HEK293 (cell line): ENCODE results near the gene RAB7B.

Source experiments
- CTCF ChIA-PET: fragments of 350-600 bp; formaldehyde crosslinking; extraction: SDS; loops from one replicate; lab custom pipeline; 2021; ENCODE audit warnings: antibody characterized with exemption; lab: Yijun Ruan, JAX
- POLR2A ChIA-PET: fragments of 300-600 bp; formaldehyde crosslinking; extraction: SDS; loops from one replicate; lab custom pipeline; 2020; ENCODE audit warnings: antibody characterized with exemption, inconsistent platforms; lab: Yijun Ruan, JAX
- H3K27ac ChIP-seq: fragments of 200-500 bp; sonication (Bioruptor generic); 2 replicates; pipeline ENCODE4 v1.5.1; 2014; ENCODE audit warnings: low read depth, low read length, control low read depth, inconsistent platforms; ENCODE audit errors: extremely low read depth
- H3K36me3 ChIP-seq, 2 experiments: fragments of 200-500 bp in 1 of 2; sonication (Bioruptor generic) in 1 of 2; 1 replicate in 1 of 2; 2 replicates in 1 of 2; pipeline ENCODE4 v1.5.1; 2014 to 2017; ENCODE audit warnings: inconsistent platforms in 2 of 2, low read length in 2 of 2; ENCODE audit not compliant: control insufficient read depth in 2 of 2, insufficient read depth in 1 of 2
- H3K4me1 ChIP-seq: fragments of 200-500 bp; sonication (Bioruptor generic); 2 replicates; pipeline ENCODE4 v1.5.1; 2014; ENCODE audit warnings: mild to moderate bottlenecking, low read length, inconsistent platforms; ENCODE audit not compliant: control insufficient read depth, insufficient read depth
- H3K4me3 ChIP-seq: 2 replicates; pipeline ENCODE4 v1.5.1; 2011; ENCODE audit warnings: low read depth, mild to moderate bottlenecking, control low read depth, low read length, moderate library complexity
- H3K9me3 ChIP-seq: fragments of 200-500 bp; sonication (Bioruptor generic); 2 replicates; pipeline ENCODE4 v1.5.1; 2014; ENCODE audit warnings: low read depth, low read length, inconsistent platforms; ENCODE audit not compliant: control insufficient read depth, insufficient read depth
- GLI2 ChIP-seq: fragments of 450-650 bp; formaldehyde crosslinking; IDR thresholded peaks from 2 replicates; pipeline ENCODE4; 2017; ENCODE audit warnings: missing biosample characterization, missing genetic modification characterization, low read depth, borderline replicate concordance
- HOXA7 ChIP-seq: sonication (generic); formaldehyde crosslinking; IDR thresholded peaks from 2 replicates; pipeline ENCODE4 v1.8.1; 2022; ENCODE audit warnings: missing genetic modification reagents, borderline replicate concordance
- HOXD13 ChIP-seq: sonication (generic); formaldehyde crosslinking; IDR thresholded peaks from 2 replicates; pipeline ENCODE4 v1.8.0; 2022; ENCODE audit warnings: missing genetic modification reagents, borderline replicate concordance
- PRDM1 ChIP-seq: fragments of 450-650 bp; formaldehyde crosslinking; IDR thresholded peaks from 2 replicates; pipeline ENCODE4; 2016; ENCODE audit warnings: missing biosample characterization, missing genetic modification characterization
- SCRT2 ChIP-seq: fragments of 450-650 bp; formaldehyde crosslinking; IDR thresholded peaks from 2 replicates; pipeline ENCODE4 v1.5.1; 2016; ENCODE audit warnings: missing biosample characterization, missing genetic modification characterization
- ZBTB17 ChIP-seq: fragments of 450-650 bp; formaldehyde crosslinking; IDR thresholded peaks from 2 replicates; pipeline ENCODE4 v1.5.1; 2016; ENCODE audit warnings: missing biosample characterization, missing genetic modification characterization
- ZFHX2 ChIP-seq: fragments of 450-650 bp; formaldehyde crosslinking; conservative IDR thresholded peaks from 2 replicates; pipeline ENCODE4 v1.5.1; 2016; ENCODE audit warnings: missing biosample characterization, missing genetic modification characterization
- ZIC2 ChIP-seq: fragments of 450-650 bp; formaldehyde crosslinking; IDR thresholded peaks from 2 replicates; pipeline ENCODE4 v1.5.1; 2016; ENCODE audit warnings: missing biosample characterization, missing genetic modification characterization
- ZNF140 ChIP-seq: fragments of 450-650 bp; formaldehyde crosslinking; IDR thresholded peaks from 2 replicates; pipeline ENCODE4 v1.5.1; 2016; ENCODE audit warnings: missing biosample characterization, missing genetic modification characterization
- ZNF169 ChIP-seq: fragments of 450-650 bp; formaldehyde crosslinking; IDR thresholded peaks from 2 replicates; pipeline ENCODE4 v1.5.1; 2016; ENCODE audit warnings: missing biosample characterization, missing genetic modification characterization
- ZNF184 ChIP-seq: fragments of 450-650 bp; IDR thresholded peaks from 2 replicates; pipeline ENCODE4 v1.5.1; 2018; ENCODE audit warnings: missing biosample characterization, mild to moderate bottlenecking, missing genetic modification characterization
- ZNF2 ChIP-seq: fragments of 450-650 bp; formaldehyde crosslinking; IDR thresholded peaks from 2 replicates; pipeline ENCODE4 v1.5.1; 2016; ENCODE audit warnings: missing biosample characterization, missing genetic modification characterization
- ZNF23 ChIP-seq: fragments of 450-650 bp; formaldehyde crosslinking; IDR thresholded peaks from 2 replicates; pipeline ENCODE4 v1.5.1; 2016; ENCODE audit warnings: missing biosample characterization, missing genetic modification characterization, borderline replicate concordance
- ZNF324 ChIP-seq: fragments of 450-650 bp; formaldehyde crosslinking; IDR thresholded peaks from 2 replicates; pipeline ENCODE4 v1.5.1; 2016; ENCODE audit warnings: missing biosample characterization, missing genetic modification characterization
- ZNF350 ChIP-seq: fragments of 450-650 bp; formaldehyde crosslinking; IDR thresholded peaks from 2 replicates; pipeline ENCODE4 v1.5.0; 2017; ENCODE audit warnings: missing biosample characterization, mild to moderate bottlenecking, missing genetic modification characterization
- ZNF366 ChIP-seq: fragments of 450-650 bp; formaldehyde crosslinking; conservative IDR thresholded peaks from 2 replicates; pipeline ENCODE4 v1.5.1; 2016; ENCODE audit warnings: missing biosample characterization, missing genetic modification characterization
- ZNF394 ChIP-seq: fragments of 450-650 bp; formaldehyde crosslinking; IDR thresholded peaks from 2 replicates; pipeline ENCODE4 v1.5.1; 2016; ENCODE audit warnings: missing biosample characterization, missing genetic modification characterization, mild to moderate bottlenecking, moderate library complexity, borderline replicate concordance
- ZNF549 ChIP-seq: fragments of 450-650 bp; IDR thresholded peaks from 2 replicates; pipeline ENCODE4 v1.5.1; 2018; ENCODE audit warnings: missing biosample characterization, missing genetic modification characterization, mild to moderate bottlenecking, inconsistent platforms, moderate library complexity
- ZNF558 ChIP-seq: fragments of 450-650 bp; formaldehyde crosslinking; IDR thresholded peaks from 2 replicates; pipeline ENCODE4 v1.5.1; 2016; ENCODE audit warnings: missing biosample characterization, missing genetic modification characterization
- ZNF654 ChIP-seq: fragments of 450-650 bp; formaldehyde crosslinking; IDR thresholded peaks from 2 replicates; pipeline ENCODE4 v1.5.1; 2016; ENCODE audit warnings: low read depth, missing biosample characterization, missing genetic modification characterization
- ZNF660 ChIP-seq: fragments of 450-650 bp; IDR thresholded peaks from 2 replicates; pipeline ENCODE4 v1.5.1; 2018; ENCODE audit warnings: missing biosample characterization, mild to moderate bottlenecking, missing genetic modification characterization
- ZNF664 ChIP-seq: fragments of 450-650 bp; formaldehyde crosslinking; IDR thresholded peaks from 2 replicates; pipeline ENCODE4 v1.5.1; 2016; ENCODE audit warnings: missing biosample characterization, missing genetic modification characterization
- ZNF830 ChIP-seq: fragments of 450-650 bp; IDR thresholded peaks from 2 replicates; pipeline ENCODE4 v1.5.0; 2018; ENCODE audit warnings: missing biosample characterization, missing genetic modification characterization, low read depth, mild to moderate bottlenecking, moderate library complexity
- TF ChIP-seq, protein P1 (sequence below): fragments of 450-650 bp; formaldehyde crosslinking; IDR thresholded peaks from 2 replicates; pipeline ENCODE4 v1.5.1; 2016; ENCODE audit warnings: missing biosample characterization, missing genetic modification characterization
- TF ChIP-seq, protein P2 (sequence below): fragments of 450-650 bp; formaldehyde crosslinking; IDR thresholded peaks from 2 replicates; pipeline ENCODE4 v1.5.1; 2016; ENCODE audit warnings: missing biosample characterization, missing genetic modification characterization
- TF ChIP-seq, protein P3 (sequence below): fragments of 450-650 bp; formaldehyde crosslinking; IDR thresholded peaks from 2 replicates; pipeline ENCODE4 v1.5.1; 2017; ENCODE audit warnings: missing biosample characterization, missing genetic modification characterization
- TF ChIP-seq, protein P4 (sequence below): fragments of 450-650 bp; formaldehyde crosslinking; IDR thresholded peaks from 2 replicates; pipeline ENCODE4 v1.5.1; 2016; ENCODE audit warnings: missing biosample characterization, missing genetic modification characterization

Gene RAB7B

DNA sequence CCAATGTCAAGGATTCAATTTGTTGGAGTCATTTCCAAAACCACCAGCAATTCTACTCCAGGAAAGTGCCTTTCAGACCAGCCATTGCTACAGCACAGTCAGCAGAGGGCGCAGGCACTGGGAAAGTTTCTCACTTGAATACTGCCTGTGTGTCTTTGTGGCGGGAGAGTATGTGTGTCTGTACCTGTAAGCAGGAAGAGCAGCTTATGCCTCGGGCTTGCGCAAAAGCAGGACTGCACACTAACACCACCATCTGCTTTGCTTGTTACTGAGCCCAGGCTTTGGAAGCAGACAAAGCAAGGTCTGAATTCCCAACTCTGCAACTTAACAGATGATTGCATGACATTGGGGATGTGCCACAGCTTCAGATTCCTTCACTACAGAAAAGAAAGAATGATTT is 27.5 kb upstream of the RAB7B start:
- H3K36me3 ChIP-seq: no peaks in the 10 kb centered on the region
- TF ChIP-seq ZNF654 (tag by site-specific recombination) (peak; percentile 70), ZNF366 (tag by site-specific recombination) (no peak), ZNF140 (tag by site-specific recombination) (peak; percentile 42; the same call in 1 of the 2 replicates), ZNF2 (tag by site-specific recombination) (0 out of 2 replicates have a peak, but pooled peaks have one; percentile 32), PRDM1 (tag by site-specific recombination) (peak; percentile 89), ZNF664 (tag by site-specific recombination) (no peak), SCRT2 (tag by site-specific recombination) (peak; percentile 56), ZNF660 (tag by site-specific recombination) (peak; percentile 69), ZNF350 (tag by site-specific recombination) (no peak), HOXA7 (CRISPR knock-in tag) (no peak), ZBTB17 (tag by site-specific recombination) (0 out of 2 replicates have a peak, but pooled peaks have one; percentile 30), ZNF558 (peak; percentile 90)
- TF ChIP-seq, protein P1, sequence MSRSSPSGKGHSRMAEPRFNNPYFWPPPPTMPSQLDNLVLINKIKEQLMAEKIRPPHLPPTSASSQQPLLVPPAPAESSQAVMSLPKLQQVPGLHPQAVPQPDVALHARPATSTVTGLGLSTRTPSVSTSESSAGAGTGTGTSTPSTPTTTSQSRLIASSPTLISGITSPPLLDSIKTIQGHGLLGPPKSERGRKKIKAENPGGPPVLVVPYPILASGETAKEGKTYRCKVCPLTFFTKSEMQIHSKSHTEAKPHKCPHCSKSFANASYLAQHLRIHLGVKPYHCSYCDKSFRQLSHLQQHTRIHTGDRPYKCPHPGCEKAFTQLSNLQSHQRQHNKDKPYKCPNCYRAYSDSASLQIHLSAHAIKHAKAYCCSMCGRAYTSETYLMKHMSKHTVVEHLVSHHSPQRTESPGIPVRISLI (tag by site-specific recombination): no peak
- TF ChIP-seq, protein P2, sequence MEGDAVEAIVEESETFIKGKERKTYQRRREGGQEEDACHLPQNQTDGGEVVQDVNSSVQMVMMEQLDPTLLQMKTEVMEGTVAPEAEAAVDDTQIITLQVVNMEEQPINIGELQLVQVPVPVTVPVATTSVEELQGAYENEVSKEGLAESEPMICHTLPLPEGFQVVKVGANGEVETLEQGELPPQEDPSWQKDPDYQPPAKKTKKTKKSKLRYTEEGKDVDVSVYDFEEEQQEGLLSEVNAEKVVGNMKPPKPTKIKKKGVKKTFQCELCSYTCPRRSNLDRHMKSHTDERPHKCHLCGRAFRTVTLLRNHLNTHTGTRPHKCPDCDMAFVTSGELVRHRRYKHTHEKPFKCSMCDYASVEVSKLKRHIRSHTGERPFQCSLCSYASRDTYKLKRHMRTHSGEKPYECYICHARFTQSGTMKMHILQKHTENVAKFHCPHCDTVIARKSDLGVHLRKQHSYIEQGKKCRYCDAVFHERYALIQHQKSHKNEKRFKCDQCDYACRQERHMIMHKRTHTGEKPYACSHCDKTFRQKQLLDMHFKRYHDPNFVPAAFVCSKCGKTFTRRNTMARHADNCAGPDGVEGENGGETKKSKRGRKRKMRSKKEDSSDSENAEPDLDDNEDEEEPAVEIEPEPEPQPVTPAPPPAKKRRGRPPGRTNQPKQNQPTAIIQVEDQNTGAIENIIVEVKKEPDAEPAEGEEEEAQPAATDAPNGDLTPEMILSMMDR: peak; percentile 82
- TF ChIP-seq, all 188 proteins: peak for 9
- no peak overlapping the region for H3K4me3 ChIP-seq
- H3K27ac ChIP-seq: no peak overlapping the region
- CTCF ChIA-PET: interaction anchor here (0.6 to 7.9 kb wide), 32 partner anchors 9 to 459 kb away, joined by 3 to 144 read pairs (median 5); partner anchors contain the start of gene RAB7B
- POLR2A ChIA-PET: no interaction called here
- no peaks in the 10 kb centered on the region for H3K4me1 ChIP-seq
- no peaks in the 10 kb centered on the region for H3K9me3 ChIP-seq

DNA sequence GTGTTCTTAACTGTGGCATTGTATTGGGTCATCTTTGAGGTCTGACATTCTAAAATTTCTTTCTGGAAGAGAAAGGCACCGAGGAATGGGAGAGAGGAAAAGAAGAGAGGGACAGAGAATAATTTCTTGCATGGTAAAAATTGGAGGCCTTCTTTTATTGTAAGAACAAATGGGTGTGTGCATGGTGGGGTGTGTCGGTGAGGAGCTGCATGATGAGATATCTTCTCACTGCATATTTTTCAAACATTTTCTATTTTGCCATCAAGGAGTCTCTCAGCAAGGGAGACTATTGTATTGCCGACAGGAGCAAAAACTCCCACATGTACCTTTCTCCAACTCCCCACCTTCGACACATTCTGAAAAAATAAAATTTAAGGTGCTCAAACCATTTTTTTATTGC is 27.0 kb upstream of the RAB7B start:
- POLR2A ChIA-PET: no interaction called here

DNA sequence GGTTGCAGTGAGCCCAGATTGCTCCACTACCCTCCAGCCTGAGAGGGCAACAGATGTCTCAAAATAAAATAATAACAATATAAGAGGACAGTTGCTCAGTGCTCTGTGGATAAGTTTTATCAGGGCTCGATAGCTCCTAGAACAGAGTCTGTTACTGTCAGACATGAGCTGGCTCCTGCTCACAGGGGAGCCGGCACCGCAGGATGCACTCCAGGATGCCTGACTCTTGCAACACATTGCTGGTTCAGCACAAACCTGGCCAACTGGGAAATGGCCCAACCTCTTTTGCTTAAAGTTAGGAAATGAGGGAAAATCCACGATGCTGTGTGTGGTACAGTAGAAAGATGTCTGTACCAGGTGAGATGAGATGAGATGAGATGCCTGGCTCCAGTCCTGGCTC is 26.3 kb upstream of the RAB7B start:
- TF ChIP-seq, protein P3, sequence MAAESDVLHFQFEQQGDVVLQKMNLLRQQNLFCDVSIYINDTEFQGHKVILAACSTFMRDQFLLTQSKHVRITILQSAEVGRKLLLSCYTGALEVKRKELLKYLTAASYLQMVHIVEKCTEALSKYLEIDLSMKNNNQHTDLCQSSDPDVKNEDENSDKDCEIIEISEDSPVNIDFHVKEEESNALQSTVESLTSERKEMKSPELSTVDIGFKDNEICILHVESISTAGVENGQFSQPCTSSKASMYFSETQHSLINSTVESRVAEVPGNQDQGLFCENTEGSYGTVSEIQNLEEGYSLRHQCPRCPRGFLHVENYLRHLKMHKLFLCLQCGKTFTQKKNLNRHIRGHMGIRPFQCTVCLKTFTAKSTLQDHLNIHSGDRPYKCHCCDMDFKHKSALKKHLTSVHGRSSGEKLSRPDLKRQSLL (tag by site-specific recombination): no peak
- TF ChIP-seq ZIC2 (tag by site-specific recombination): 0 out of 2 replicates have a peak, but pooled peaks have one; percentile 52
- no peak for TF ChIP-seq ZFHX2 (tag by site-specific recombination)
- TF ChIP-seq ZNF23: no peak
- TF ChIP-seq GLI2 (tag by site-specific recombination): no peak
- TF ChIP-seq ZNF830 (tag by site-specific recombination): no peak
- ChIA-PET POLR2A (no interaction called here), CTCF (interaction anchor here (1.1 to 7.9 kb wide), 15 partner anchors 8 to 186 kb away, joined by 3 to 144 read pairs (median 5); no protein-coding TSS in a partner anchor)
- H3K27ac ChIP-seq: no peak overlapping the region
- H3K36me3 ChIP-seq: no peaks in the 10 kb centered on the region
- no peaks in the 10 kb centered on the region for H3K9me3 ChIP-seq
- no peaks in the 10 kb centered on the region for H3K4me1 ChIP-seq
- H3K4me3 ChIP-seq: no peak overlapping the region

More for the DNA sequence above, 27.0 kb upstream of the RAB7B start:
- no peak overlapping the region for H3K4me3 ChIP-seq
- TF ChIP-seq ZNF660 (tag by site-specific recombination): no peak
- no peak for TF ChIP-seq ZNF184 (tag by site-specific recombination)
- TF ChIP-seq ZNF169 (tag by site-specific recombination): no peak
- no peak for TF ChIP-seq ZNF394 (tag by site-specific recombination)
- TF ChIP-seq ZNF324 (tag by site-specific recombination): no peak
- TF ChIP-seq, protein P4, sequence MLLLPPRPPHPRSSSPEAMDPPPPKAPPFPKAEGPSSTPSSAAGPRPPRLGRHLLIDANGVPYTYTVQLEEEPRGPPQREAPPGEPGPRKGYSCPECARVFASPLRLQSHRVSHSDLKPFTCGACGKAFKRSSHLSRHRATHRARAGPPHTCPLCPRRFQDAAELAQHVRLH (tag by site-specific recombination): no peak
- no peak for TF ChIP-seq HOXD13
- TF ChIP-seq ZNF549: no peak
- no peaks in the 10 kb centered on the region for H3K36me3 ChIP-seq
- no peak overlapping the region for H3K27ac ChIP-seq
- no peaks in the 10 kb centered on the region for H3K9me3 ChIP-seq
- CTCF ChIA-PET: interaction anchor here (0.6 to 7.9 kb wide), 34 partner anchors 9 to 460 kb away, joined by 3 to 144 read pairs (median 4); partner anchors contain the start of gene RAB7B
- H3K4me1 ChIP-seq: no peaks in the 10 kb centered on the region
